Spleen (tissue), 7 donors: ENCODE data around the gene CAMK1G.

Experiments used
- CTCF ChIP-seq, 11 experiments: fragments of 200-600 bp in 7 of 11; fragments of 450-650 bp in 4 of 11; sonication (generic) in 4 of 11; IDR thresholded peaks in 8 of 11; conservative IDR thresholded peaks in 3 of 11; 1 replicate in 7 of 11; 2 replicates in 4 of 11; pipeline versions ENCODE4 v1.4.0 to v1.8.0; 2016 to 2021; ENCODE audit warnings: antibody characterized with exemption in 11 of 11, inconsistent platforms in 4 of 11, mild to moderate bottlenecking in 1 of 11
- POLR2AphosphoS5 ChIP-seq, 3 donors: sonication (generic); formaldehyde crosslinking; IDR thresholded peaks; one replicate each; pipeline ENCODE4 v1.5.1; 2017; ENCODE audit warnings: antibody characterized with exemption in 3 of 3
- donor health status: DM: no; HTN: no; CAD: no; lungs with moderate emphysema.
- donor health status: DM: no; HTN: no; CAD: no.
- donor health status: DM: no; HTN: no; CAD: no.

DNA sequence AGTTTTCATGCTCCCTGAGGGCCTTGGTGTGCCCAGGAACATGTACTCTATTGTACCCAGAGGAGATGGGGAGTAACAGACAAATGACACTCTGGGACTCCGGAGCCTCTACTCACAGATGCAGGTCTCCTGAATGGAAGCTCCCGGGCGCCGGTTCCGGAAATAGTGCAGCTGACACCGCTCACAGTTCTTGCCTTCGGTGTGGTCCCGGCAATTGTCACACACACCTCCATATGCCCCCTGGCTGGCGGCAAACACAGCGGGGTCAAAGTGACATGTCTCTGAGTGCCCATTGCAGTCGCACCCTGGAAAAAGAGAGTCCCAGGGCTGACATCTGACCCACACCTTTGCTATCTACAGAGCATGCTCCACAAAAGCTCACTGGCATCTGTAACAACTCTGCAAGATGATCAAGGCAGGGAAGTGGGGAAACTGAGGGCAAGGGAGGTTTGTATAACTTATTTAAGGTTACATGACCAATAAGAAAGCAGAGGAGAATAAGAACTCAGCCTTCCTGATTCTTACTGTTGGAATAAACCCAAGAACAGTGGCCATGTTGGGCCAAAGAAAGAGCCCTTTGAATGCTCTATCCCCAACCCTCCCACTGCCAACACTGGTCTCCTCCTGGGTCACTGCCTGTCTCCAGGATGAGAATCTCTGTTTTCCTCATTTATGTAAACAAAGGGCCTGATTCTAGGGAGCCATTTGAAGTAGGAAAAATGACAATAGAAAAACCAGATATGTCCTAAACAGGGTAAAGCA lies 46.3 kb downstream of the CAMK1G start:
- TF ChIP-seq CTCF (IDR thresholded peaks at IDR 0.05 in 8 of 11, conservative IDR thresholded peaks at IDR 0.05 in 3 of 11): no peak
- no peak for TF ChIP-seq POLR2AphosphoS5 (IDR thresholded peaks at IDR 0.05)
